Activated CD8-positive, alpha-beta memory T cell treated with anti-CD3 and anti-CD28 coated beads, Interleukin-2, amount 50 U/mL, for 24 hours (primary cell): ENCODE data around the gene MOB1B.
"Not testable (repeated sequence)": the region's sequence is repeated elsewhere in the genome, so short reads cannot be mapped to it uniquely, and the experiment has no call there.

ENCODE experiments used
- DNase-seq: peaks from one replicate; pipeline ENCODE4 v3.0.0-alpha.2; 2020; ENCODE audit errors: extremely low read depth

MOB1B gene

GRCh38 chr4:70901984-70902576 is at the start of gene MOB1B:
Gene MOB1B (plus strand): TSS chr4:70902369. CDS start chr4:70902537, 168 bp downstream.
- peak; percentile 63 for DNase-seq

GRCh38 chr4:70855464-70855863 is 46.7 kb upstream of the MOB1B start:
- no peak for DNase-seq

DNA sequence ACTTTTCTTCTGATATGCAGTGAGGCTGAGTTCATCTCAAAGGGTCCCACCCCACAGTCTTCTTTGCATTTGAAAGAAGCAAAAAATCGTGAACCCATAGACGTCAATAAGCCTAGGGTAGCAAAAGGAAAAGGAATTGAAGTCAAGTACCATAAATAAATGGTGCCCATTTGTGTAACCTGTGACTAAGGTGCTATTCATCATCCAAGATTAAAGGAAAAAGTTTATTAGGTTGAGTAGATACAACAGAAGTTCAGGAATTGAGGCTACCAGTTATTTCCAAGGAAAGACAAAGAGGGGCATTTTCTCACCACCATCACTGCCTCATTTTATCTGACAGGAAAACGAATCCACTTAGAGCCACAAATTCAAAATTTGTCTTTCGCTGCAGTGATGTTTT is 43.7 kb upstream of the MOB1B start:
- DNase-seq, result no peak

DNA sequence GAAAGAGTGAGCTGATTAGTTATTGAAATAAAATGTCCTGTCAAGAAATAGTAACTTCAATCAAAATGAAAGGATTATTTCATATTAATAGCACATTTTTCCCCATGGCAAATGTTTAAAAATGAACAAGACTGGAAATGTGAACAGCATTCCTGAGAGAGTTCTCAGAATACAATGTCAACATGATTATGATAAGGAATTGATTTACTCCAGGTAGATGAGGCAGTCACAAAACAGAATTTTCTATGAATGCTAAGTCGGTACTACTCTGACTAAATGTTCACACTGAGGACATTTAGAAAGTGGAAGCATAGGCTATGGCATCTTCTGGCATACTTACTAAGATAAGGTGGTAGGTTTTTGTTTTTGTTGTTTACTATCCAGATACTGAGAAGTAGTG is 43.1 kb upstream of the MOB1B start:
- DNase-seq, result no peak

DNA sequence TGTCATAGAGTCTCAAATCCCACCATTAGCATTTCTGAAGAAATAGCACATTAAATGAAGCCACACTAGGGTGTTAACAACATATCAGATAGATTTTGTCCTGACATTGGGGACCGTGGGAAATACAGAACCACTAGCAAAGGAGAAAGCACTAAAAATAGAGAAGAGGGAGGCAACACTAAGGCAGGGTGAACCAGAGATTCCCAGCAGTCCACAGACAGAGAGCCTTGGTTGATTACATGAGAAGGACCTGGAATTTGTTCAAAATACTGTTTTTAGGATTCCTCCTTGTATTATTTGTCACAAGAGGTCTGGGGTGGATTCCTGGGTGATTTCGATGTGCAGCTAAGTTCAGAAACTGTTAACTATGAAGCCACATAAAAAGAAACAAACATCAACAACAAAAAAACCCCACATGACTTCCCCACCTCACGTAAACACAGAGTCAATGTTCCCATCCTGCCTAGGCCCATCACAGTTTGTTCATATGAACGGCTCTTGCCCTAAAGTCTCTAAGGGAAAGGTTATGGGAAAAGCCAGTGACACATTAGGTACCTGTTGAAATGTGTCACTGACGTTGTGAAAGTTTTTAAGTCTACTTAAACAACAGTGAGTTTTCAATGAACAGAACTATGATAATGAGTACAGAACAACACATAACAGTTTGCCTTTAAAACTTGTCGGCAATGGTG is 38.9 kb upstream of the MOB1B start:
- no peak for DNase-seq

DNA sequence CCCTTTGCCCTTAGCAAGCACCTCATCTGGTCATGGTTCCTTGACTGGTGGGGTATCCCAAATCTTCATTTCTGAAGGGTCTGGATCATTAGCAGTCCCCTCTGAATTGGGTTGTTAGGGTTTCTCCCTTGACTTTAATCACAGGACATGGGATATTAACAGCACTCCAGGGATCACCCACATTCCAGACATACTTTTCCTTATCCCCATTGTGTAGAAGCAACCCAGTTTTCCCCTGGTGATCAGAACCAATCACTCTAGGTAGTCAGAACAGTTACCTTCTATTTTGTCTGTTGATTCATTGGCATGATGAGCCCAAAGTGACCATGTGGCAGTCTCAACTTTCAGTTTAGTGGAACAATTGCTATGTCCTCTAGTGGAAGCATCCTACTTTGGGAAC is 33.4 kb upstream of the MOB1B start:
- no peak for DNase-seq

- no peak for DNase-seq
These were observed 29.0 kb upstream of the MOB1B start for GRCh38 chr4:70873216-70873615.

GRCh38 chr4:70874268-70875156 is 27.7 kb upstream of the MOB1B start:
- DNase-seq, result no peak

DNA sequence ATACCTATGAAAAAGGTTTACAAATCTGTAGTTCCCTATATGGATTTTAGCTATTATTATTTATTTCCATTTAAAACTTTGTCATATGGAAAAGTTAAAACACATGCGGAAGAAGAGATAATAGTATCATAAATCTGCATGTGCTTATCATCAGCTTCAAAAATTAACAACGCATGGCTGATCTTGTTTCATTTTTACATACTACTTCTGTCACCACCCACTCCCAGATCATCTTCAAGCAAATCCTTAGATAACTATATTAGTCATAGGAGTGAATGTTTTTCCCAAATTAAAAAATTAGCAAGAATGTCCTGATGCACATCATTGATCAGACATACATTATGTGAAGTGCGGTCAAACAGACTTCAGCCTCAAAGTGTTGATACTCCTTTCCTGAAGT is 24.6 kb upstream of the MOB1B start:
- no peak for DNase-seq

DNA sequence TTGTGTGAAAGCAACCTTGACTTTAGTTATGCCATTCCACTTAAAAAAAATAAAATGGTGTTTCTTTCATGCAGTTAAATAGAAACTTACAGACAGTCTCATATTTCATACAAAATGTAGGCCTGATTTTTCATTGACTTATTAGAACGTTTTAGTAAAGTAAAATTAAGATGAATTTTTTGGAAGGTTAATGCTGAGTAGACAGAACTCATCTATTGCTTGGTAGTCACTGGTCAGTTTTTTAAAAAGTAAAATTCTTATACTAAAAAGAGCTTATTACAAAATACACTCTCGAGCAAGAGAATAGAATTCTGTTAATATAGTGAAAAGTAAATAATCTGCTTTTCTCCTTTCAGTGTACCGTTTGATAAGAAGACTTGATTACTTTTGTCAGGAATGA is 21.4 kb upstream of the MOB1B start:
- DNase-seq, result no peak

GRCh38 chr4:70885174-70885573 is 17.0 kb upstream of the MOB1B start:
- DNase-seq, result no peak

- no peak for DNase-seq
These were observed 9.9 kb upstream of the MOB1B start for GRCh38 chr4:70892086-70892769.

DNA sequence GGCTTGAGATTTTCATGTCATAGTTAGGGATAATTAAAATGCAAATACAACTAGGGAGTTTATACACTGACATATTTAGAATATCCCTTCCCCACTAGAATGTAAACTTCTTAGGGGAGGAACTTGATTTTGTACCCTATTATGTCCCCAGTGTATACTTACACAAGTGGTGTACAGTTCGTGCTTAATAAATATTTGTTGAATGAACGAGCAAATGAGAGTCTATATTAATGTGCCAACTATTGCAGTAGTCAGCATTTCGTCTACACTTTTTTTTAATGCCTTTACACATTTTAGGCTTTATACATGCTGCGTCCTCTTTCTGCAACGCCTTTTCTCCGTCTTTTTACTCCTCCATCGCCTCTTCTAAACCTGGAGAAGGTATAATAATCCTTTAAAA is 8.4 kb upstream of the MOB1B start:
- DNase-seq, result no peak

GRCh38 chr4:70895405-70895804 is 6.8 kb upstream of the MOB1B start:
- no peak for DNase-seq

- no peak for DNase-seq
These were observed 6.2 kb upstream of the MOB1B start for GRCh38 chr4:70895811-70896491.

- not testable (repeated sequence) for DNase-seq
These were observed 3.6 kb upstream of the MOB1B start for GRCh38 chr4:70898581-70898980.

DNA sequence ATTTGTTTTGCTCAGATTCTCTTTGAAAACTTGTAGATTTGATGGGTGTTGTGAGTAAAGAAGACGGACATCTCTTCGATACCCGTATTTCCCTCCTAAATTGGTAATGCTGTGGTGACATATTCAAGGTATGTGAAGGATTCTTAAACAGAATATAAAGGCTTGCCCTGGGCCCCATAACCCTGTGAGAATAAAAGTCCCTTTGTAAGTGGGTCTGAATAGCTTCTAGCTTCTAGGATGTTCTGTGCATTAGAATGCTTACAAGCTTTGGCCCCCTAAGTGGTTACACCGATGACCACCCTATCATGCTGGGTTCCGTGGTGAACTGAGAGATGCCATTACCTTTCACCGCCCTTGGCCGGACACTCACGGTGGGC is 574 bp upstream of the MOB1B start:
- no peak for DNase-seq

- no peak for DNase-seq
These were observed 565 bp downstream of the MOB1B start for GRCh38 chr4:70902577-70903290.

DNA sequence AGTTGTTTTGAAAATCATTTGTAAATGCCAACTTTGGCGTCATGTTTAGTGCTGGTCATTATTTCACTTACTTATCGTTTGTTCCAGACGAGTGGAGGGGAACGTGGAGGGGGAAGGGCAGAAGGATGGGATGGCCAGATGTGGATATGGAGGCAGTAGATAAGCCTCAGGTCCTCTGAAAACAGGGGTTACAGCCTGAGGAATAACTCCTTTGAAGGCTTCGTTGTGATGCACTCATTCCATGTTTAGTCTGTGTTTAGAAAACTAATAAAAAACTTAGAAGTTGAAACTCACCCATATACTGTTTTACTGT is 1.1 kb downstream of the MOB1B start:
- DNase-seq, result no peak

DNA sequence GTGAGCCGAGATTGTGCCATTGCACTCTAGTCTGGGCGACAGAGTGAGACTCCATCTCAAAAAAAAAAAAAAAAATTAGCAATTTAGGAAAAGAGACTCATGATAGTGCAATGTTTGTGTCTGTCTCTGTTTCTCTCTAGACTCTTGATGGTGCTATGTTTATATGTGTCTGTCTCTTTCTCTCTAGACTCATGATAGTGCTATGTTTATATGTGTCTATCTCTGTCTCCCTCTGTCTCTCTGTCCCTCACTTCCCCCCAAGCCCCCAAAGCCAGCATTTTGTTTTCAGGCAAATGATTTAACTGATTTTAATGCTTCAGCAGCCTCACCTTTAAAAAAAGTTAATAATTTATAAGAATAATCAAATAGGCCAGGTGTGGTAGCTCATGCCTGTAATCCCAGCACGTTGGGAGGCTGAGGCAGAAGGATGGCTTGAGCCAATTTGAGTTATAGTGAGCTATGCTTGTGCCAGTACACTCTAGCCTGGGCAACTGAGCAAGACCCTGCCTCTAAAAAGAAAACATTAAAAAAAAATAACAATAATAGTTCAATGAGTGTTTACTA is 6.9 kb downstream of the MOB1B start:
- no peak for DNase-seq

- no peak for DNase-seq
These were observed 11.8 kb downstream of the MOB1B start for GRCh38 chr4:70914000-70914399.
